ENCODE measurements around the gene KRTAP4-1. TPM values are rescaled to one million over a fixed set of nuclear protein-coding genes. Genes with fewer than 3 reads are reported as not detected.
A peak's percentile ranks its signal among the peaks of the same experiment; 100 is the strongest.
"Not testable (repeated sequence)": the region's sequence is repeated elsewhere in the genome, so short reads cannot be mapped to it uniquely, and the experiment has no call there.

KRTAP4-1 gene
- polyA plus RNA-seq (2013, experiment 1 of 2; ENCODE audit: insufficient read length) = 0.19 TPM
- 0.12 TPM for polyA plus RNA-seq (2013, experiment 2 of 2; ENCODE audit: insufficient read length)

DNA sequence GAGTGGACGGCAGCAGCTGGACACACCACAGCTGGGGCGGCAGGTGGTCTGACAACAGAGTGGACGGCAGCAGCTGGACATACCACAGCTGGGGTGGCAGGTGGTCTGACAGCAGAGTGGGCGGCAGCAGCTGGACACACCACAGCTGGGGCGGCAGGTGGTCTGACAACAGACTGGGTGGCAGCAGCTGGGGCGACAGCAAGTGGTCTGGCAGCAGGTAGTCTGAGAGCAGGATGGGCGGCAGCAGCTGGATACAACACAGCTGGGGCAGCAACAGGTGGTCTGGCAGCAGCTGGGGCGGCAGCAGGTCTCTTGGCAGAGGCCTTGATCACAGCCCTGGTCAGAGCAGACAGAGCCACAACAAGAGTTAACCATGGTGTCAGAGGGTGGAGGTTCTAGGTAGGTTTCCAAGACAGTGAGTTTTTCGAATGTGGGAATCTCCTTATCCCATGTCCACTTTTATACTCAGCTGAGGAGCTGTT is at the start of gene KRTAP4-1:
Gene KRTAP4-1, minus strand, starts transcription at position 432 of the 482 bp plus-strand sequence. Its CDS starts 57 bp downstream, at position 375.
- DNase-seq = no peak

DNA sequence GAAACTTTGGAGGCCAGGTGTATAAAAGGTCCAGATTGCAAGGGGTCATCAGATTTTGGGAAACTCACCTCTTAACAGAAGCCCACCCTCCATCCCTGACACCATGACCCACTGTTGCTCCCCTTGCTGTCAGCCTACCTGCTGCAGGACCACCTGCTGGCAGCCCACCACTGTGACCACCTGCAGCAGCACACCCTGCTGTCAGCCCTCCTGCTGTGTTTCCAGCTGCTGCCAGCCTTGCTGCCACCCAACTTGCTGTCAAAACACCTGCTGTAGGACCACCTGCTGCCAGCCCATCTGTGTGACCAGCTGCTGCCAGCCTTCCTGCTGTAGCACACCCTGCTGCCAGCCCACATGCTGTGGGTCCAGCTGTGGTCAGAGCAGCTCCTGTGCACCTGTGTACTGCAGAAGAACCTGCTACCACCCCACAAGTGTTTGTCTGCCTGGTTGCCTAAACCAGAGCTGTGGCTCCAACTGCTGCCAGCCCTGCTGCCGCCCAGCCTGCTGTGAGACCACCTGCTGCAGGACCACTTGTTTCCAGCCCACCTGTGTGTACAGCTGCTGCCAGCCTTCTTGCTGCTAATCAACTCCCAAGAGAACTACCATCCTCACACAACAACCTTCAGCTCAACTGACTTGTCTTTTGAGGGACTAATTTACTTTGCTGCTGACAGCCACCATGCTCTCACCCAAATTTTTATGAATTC is 47.8 kb upstream of the KRTAP4-1 start, which contains the start of gene KRTAP9-3:
Gene KRTAP9-3, plus strand, starts transcription at position 51 of the 707 bp plus-strand sequence. Its CDS starts 53 bp downstream, at position 104.
- not testable (repeated sequence) for DNase-seq

DNA sequence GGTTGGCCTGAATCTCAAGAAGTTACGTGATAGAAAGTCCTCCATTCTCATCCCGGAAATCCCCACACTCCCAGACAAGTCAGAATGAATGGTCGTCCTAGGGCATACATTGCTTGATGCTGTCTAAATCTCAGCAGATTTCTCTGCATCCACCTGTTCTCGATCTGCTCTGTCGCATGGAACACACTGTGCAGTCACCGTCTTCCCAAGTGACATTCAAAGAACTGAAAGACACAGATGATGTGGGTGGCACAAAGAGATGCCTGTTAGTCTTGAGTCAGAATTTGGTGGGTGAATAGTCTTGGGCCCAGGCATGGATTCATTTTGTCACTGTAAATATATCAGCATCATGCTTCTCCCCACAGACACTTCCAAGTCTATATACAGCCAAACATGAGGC is 47.0 kb upstream of the KRTAP4-1 start:
- no peak for DNase-seq

DNA sequence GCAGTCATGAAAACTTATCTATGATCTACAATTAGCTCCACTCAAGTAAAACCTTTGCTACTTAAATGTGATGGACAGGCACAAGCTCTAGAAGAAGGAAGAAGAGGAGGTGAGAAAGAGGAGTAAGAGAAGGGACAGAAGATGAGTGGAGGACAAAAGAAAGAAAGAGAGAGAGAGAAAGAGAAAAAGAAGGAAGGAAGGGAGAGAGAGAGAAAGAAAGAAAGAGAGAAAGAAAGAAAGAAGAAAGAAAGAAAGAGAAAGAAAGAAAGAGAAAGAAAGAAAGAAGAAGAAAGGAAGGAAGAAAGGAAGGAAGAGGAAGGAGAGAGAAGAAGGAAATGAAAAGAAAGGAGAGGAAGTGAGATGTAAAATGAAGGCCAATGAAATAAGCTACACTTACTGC is 45.4 kb upstream of the KRTAP4-1 start:
- no peak for DNase-seq

DNA sequence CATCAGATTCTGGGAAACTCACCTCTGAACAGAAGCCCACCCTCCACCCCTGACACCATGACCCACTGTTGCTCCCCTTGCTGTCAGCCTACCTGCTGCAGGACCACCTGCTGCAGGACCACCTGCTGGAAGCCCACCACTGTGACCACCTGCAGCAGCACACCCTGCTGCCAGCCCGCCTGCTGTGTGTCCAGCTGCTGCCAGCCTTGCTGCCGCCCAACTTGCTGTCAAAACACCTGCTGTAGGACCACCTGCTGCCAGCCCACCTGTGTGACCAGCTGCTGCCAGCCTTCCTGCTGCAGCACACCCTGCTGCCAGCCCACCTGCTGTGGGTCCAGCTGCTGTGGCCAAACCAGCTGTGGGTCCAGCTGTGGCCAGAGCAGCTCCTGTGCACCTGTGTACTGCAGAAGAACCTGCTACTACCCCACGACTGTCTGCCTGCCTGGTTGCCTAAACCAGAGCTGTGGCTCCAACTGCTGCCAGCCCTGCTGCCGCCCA is 41.9 kb upstream of the KRTAP4-1 start, which contains the start of gene KRTAP9-2:
Gene KRTAP9-2, plus strand, starts transcription at position 51 of the 498 bp plus-strand sequence. Its CDS starts 7 bp downstream, at position 58.
- DNase-seq = not testable (repeated sequence)

DNA sequence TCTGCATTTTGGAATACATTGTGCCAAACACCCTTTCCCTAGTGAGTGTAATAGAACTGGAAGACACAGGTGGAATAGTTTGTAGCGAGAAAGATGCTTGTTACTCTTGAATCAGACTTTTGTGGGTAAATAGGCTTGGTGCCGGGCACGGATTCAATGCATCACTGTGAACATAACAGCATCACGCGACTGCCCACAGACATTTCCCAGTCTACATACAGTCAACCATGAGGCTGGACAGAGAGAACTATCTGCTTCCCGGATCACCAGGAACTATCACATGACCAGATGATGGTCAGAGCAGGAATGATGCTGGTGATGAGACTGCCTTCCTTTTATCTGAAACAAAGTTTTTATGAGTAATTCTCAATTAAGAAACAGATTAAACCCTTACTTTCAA is 41.3 kb upstream of the KRTAP4-1 start:
- no peak for DNase-seq

DNA sequence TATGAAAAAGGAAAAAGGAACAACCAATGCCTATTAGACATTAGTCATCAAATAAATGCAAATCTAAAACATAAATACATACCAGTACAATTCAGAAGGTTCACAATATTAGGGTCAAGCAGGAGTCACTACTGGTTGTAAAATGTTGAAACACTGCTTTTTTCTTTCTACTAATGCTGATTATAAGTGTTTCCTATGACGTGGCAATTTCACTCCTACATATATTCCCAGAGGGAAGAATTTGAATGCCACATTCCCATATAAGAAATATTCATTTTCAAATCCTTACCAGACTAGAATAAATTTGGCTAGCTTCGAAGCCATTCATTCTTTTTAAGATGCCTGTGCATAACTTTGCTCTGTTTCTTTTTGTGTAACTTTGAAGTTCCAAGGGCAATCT is 39.1 kb upstream of the KRTAP4-1 start:
- peak; percentile 17 for DNase-seq

DNA sequence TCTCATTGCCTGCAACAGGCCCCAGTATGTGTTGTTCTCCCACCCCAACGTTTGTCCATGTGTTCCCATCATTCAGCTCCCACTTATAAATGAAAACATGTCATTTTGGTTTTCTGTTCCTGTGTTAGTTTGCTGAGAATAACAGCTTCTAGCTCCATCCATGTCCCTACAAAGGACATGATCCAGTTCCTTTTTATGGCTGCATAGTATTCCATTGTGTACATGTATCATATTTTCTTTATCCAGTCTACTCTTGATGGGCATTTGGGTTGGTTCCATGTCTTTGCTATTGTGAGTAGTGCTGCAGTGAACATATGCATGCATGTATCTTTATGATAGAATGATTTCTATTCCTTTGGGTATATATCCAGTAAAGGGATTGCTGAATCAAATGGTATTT is 31.0 kb upstream of the KRTAP4-1 start:
- no peak for DNase-seq

DNA sequence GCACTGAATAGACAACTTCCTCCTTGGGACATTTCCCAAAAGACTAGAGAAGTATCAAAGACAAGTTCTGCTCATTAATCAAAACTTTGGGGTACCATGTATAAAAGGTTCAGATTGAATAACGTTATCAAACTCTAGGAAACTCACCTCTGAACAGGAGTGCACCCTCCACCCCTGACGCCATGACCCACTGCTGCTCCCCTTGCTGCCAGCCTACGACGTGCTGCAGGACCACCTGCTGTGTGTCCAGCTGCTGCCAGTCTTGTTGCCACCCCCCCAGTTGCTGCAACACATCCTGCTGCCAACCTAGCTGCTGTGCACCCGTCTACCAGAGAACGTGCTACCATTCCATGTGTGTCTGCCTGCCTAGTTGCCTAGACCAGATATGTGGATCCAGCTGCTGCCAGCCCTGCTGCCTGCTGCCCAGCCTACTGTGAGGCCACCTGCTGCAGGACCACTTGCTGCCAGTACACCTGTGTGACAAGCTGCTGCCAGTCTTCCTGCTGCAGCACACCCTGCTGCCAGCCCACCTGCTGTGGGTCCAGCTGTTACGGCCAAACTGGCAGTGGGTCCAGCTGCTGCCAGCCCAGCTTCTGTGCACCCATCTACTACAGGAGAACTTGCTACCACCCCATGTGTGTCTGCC is 27.9 kb upstream of the KRTAP4-1 start:
- no peak for DNase-seq

DNA sequence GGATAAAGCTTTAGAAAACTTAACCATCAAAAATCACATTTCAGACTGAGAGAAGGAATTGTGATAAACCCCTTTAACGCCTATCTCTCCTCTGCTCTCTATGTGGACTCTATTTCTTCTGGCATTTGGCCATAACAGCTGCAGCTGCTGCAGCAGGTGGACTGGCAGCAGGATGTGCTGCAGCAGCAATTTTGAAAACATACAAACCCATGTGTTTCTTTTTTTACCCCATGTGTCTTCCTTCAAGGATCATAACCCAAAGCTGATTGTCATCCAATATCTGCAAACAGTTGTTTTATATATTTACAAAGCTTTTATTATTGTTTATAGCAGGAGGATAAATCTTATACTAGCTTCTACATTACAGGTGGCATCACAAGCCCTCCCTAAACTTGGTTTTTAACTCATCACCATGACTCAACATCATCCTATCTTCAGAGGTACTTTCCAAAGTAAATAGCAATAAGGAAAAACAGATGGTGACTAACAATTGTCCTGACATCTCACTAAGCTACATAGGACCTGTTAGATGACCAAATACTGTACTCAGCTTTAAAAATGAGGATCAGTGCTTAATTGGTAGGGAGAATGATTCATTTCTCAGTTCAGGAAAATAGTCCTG is 27.2 kb upstream of the KRTAP4-1 start:
- peak; percentile 46 for DNase-seq

DNA sequence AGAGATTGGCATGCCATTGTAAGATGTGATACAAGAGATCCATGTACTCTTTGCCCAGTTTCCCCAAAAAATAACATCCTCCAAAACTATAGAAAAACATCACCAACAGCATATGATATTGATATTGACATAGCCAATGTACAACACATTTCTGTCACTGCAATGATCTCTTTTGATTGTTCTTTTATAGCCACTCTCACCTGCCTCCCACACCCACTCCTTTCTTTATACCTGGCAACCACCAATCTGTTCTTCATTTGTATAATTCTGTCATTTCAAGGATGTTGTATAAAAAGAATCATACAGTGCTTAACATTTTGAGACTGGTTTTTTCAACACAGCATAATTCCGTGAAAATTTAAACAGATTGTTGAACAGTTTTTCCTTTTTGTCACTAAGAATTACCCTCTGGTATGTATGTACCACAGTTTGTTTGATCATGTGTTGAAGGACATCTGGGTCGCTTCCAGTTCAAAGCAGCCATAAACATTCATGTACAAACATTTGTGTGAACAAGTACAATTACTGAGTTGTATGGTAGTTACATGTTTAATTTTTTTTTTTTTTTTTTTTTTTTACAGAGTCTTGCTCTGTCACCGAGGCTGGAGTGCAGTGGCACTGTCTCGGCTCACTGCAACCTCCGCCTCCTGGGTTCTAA is 14.8 kb upstream of the KRTAP4-1 start:
- DNase-seq = no peak

DNA sequence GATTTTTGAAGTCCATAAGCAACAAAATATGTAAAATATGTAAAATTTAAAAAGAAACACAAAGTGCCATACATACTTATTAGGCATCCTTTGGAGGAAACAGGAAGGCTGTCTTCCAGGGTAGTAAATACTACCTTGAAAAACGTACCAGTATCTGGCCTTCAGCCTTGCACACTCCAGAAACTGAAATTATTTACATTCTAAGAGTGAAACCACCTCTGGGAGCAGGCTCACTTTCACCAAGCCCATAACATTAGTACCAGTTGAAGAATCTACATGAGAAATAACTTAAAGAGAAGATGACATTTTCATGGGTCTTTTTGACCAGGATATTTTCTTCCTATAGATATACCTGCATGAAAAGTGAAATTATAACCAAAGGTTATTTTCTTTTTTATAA is 11.4 kb upstream of the KRTAP4-1 start:
- DNase-seq = no peak

DNA sequence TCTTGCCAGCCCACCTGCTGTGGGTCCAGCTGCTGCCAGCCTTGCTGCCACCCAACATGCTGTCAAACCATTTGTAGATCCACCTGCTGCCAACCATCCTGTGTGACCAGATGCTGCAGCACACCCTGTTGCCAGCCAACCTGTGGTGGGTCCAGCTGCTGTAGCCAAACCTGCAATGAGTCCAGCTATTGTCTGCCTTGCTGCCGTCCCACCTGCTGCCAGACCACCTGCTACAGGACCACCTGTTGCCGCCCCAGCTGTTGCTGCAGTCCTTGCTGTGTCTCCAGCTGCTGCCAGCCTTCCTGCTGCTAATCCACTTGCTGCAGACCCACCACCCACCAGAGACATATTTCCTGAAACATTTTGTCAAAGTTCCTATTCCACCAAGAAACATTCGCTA is 5.6 kb upstream of the KRTAP4-1 start:
- DNase-seq = no peak

DNA sequence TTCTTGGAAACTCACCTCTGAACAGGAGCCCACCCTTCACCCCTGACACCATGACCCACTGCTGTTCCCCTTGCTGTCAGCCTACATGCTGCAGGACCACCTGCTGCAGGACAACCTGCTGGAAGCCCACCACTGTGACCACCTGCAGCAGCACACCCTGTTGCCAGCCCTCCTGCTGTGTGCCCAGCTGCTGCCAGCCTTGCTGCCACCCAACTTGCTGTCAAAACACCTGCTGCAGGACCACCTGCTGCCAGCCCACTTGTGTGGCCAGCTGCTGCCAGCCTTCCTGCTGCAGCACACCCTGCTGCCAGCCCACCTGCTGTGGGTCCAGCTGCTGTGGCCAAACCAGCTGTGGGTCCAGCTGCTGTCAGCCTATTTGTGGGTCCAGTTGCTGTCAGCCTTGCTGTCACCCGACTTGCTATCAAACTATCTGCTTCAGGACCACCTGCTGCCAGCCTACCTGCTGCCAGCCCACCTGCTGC is 5.2 kb upstream of the KRTAP4-1 start, which contains the start of gene KRTAP9-1:
Gene KRTAP9-1, plus strand, starts transcription at position 51 of the 482 bp plus-strand sequence. Its CDS starts 0 bp downstream, at position 51.
- not testable (repeated sequence) for DNase-seq

DNA sequence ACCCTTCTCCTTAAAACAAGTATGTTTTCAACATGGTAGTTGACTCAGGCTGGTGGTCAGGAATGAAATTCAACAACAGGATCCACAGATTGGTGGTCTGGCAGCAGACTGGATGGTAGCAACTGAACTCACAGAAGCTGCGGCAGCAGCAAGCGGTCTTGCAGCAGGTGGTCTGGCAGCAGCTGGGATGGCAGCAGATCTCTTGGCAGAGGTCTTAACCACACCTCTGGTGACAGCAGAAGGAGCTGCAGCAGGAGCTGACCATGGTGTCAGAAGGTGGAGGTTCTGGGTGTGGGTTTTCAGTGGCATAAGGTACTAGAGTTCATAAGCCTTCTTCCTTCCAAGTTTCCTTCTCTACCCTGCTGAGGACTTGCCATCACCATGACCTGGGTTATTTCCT is 2.2 kb upstream of the KRTAP4-1 start:
- no peak for DNase-seq

DNA sequence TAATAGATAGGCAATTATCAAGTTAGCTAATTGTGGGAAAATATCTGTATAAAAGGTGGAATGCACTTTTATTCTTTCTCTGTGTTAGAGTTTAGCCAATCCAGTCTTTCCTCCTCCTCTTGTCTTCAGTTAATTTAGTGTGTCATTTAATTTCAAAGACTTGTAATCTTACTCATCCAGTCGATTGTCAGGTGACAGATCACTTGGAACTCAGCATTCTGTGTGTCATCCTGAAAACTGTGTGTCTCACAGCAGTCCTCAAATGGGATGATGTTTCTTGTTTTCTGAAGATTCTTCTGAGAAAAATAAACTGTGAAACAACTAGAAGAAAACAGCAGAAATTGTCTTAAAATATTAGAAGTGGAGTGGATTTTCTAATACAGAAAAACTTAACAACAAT is 290 bp upstream of the KRTAP4-1 start:
- DNase-seq = no peak

DNA sequence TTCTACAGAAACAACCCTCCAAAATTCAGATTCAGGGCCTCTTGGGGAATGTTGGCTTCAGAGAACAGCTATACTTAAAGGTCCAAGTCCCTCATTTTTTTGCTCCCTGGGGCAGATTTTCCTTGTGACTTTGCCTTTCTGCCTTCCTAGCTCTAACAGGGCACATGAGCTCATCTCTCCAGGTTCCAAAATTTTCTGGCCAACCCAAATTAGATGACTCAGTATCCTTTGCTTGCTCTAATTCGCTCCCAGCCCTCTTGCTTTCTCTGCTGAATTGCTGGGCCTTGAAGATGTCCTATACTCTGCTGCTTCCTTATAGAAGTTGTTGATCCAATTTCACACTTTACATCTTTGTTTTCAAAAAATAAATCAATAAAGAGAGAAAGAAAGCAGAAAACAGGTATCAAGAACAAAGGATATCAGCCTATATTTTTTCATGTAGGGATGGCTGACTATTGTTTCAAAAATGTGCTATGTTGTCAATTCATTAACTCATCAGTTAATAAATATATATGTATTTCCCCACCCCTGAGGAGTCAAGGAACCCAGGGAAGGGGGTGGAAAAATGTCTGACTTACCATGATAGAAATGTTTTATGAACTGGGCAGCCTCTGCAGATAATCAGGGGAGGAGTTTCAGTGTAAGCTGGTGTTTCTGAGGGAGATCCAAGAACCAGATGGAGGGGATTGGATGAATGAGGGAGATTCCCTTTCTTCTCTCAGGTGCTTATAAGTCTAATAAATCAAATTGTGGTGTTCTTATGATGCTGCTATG is 5.7 kb downstream of the KRTAP4-1 start:
- peak; percentile 33 for DNase-seq

DNA sequence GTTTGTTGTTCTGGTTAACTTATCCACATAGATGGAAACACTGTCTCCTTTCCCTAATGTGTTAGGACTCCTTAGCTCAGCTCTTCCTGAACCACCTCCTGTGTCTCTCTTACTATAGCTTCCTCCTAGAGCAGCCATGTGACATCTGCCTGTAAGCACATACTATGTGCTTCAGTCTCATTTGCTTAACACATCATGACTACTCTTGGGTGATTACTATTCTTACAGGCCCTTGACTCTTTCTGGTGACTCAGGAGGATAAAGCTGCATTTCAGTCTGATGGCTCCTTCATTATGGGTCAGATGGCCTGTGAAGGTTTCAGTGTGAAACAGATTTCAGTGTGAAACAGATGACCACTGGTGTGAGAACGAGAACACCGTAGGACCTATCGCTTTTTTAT is 6.4 kb downstream of the KRTAP4-1 start:
- peak; percentile 51 for DNase-seq

DNA sequence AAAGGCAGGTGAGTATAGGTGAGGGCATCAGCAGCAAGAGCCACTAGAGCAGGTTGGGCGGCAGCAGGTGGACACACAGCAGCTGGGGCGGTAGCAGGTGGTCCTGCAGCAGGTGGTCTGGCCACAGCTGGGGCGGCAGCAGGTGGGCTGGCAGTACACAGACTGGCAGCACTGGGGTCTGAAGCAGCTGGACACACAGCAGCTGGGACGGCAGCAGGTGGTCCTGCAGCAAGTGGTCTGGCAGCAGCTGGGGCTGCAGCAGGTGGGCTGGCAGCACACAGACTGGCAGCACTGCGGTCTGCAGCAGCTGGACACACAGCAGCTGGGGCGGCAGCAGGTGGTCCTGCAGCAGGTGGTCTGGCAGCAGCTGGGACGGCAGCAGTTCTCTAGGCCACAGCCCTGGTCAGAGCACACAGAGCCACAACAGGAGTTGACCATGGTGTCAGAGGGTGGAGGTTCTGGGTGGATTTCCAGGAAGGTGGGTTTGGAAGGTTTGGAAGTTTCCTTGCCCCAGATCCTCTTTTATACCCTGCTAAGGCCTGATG is 6.9 kb downstream of the KRTAP4-1 start, which contains the start of gene KRTAP4-2:
Gene KRTAP4-2, minus strand, starts transcription at position 495 of the 545 bp plus-strand sequence. Its CDS starts 57 bp downstream, at position 438.
- no peak for DNase-seq

DNA sequence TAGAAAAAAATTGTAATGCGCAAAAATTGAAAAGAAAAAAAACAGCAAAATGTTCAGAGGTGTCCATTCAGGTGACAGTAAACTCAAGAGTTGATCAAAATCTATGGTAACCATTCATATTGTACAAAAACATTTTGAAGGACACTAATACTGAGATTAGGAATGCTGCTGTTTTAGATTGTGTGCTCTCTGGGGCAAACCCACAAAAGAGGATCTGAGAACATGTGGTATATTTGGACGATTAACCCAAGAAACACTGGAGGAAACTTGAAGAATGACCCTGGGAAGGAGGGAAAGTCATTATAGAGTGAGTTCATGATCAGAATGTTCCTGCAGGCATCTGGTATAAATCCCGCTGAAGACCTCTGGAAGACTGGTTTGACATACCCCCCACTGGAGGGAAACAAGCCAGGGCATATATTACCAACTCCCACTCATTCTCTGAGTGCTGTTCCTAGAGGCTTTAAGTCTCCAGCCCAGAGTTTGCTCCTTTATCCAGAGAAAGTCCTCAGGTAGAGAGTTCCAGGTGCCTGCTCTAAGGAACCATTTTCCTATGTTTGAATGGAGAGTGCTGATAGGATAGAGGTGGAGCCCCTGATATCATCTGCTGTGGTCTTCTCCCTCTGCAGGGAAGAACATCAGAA is 7.8 kb downstream of the KRTAP4-1 start:
- DNase-seq = no peak
